Endothelial cell of umbilical vein (primary cell): ENCODE measurements around the gene ZNF593. TPM values are rescaled to one million over a fixed set of nuclear protein-coding genes. Genes with fewer than 3 reads are reported as not detected.

Source experiments
- BruUV-seq: library from RNA; stranded (reverse); fragments of 400-500 nt; replicated peaks from 2 replicates; lab custom pipeline; 2021; lab: Mats Ljungman, UMichigan
- CTCF ChIA-PET: fragments of 300-600, 350-600 bp; sonication (Branson Sonifier 250); formaldehyde crosslinking; loops from one replicate; lab custom pipeline; 2021; ENCODE audit warnings: antibody characterized with exemption, inconsistent platforms; lab: Charles Lee
- POLR2A ChIA-PET: fragments of 300-600, 350-600 bp; sonication (Branson Sonifier 250); formaldehyde crosslinking; loops from one replicate; lab custom pipeline; 2021; ENCODE audit warnings: antibody characterized with exemption, inconsistent platforms; lab: Charles Lee
- DNase-seq: peaks from one replicate; pipeline ENCODE4 v3.0.0-alpha.2; 2011; ENCODE audit warnings: low read depth, low spot score
- FAIRE-seq: peaks from 2 replicates; lab custom pipeline; 2011; peaks lifted over from hg19 to GRCh38; lab: Jason Lieb, UNC
- H2AFZ ChIP-seq: 2 replicates; pipeline ENCODE4 v1.6.0; 2012; ENCODE audit warnings: low read depth, low read length, control low read depth, inconsistent platforms
- H3K27ac ChIP-seq: 2 replicates; pipeline ENCODE4 v1.5.1; 2011; ENCODE audit warnings: low read depth, mild to moderate bottlenecking, control low read depth, low read length, moderate library complexity; ENCODE audit not compliant: insufficient read depth
- H3K27me3 ChIP-seq, 2 experiments: 2 replicates each; pipeline versions ENCODE4 v1.6.0 to v1.6.1; 2011; ENCODE audit warnings: low read length in 2 of 2, mixed read lengths in 1 of 2; ENCODE audit not compliant: control insufficient read depth in 2 of 2, insufficient read depth in 2 of 2
- H3K36me3 ChIP-seq, 2 experiments: 2 replicates in 1 of 2; 3 replicates in 1 of 2; pipeline ENCODE4 v1.5.1; 2011; ENCODE audit warnings: low read length in 2 of 2, mild to moderate bottlenecking in 1 of 2, moderate library complexity in 1 of 2; ENCODE audit not compliant: control insufficient read depth in 2 of 2, insufficient read depth in 2 of 2; ENCODE audit errors: extremely low read depth in 1 of 2
- H3K4me1 ChIP-seq: 3 replicates; pipeline ENCODE4 v1.5.1; 2011; ENCODE audit warnings: mild to moderate bottlenecking, low read length; ENCODE audit not compliant: control insufficient read depth, insufficient read depth; ENCODE audit errors: extremely low read depth
- H3K4me2 ChIP-seq: 2 replicates; pipeline ENCODE4 v1.6.1; 2011; ENCODE audit warnings: low read length, control low read depth, mixed read lengths; ENCODE audit not compliant: insufficient read depth
- H3K4me3 ChIP-seq, 3 experiments: fragments of 200-600 bp in 1 of 3; sonication (generic), shearing (Covaris generic) in 1 of 3; replicated peaks in 1 of 3; 2 replicates each; pipeline ENCODE4 v1.5.1; 2011 to 2016; ENCODE audit warnings: control low read depth in 3 of 3, low read length in 3 of 3, mild to moderate bottlenecking in 2 of 3, inconsistent platforms in 1 of 3, low read depth in 1 of 3, moderate library complexity in 1 of 3; ENCODE audit not compliant: insufficient read depth in 1 of 3
- H3K79me2 ChIP-seq: 2 replicates; pipeline ENCODE4 v1.6.0; 2012; ENCODE audit warnings: low read length, inconsistent platforms; ENCODE audit not compliant: control insufficient read depth, insufficient read depth
- H3K9ac ChIP-seq: replicated peaks from 2 replicates; pipeline ENCODE3; 2011; ENCODE audit warnings: low read length, control low read depth; ENCODE audit not compliant: insufficient read depth; ENCODE audit errors: extremely low read depth
- H3K9me1 ChIP-seq: replicated peaks from 3 replicates; pipeline ENCODE4 v1.6.0; 2011; ENCODE audit warnings: mild to moderate bottlenecking, low read length; ENCODE audit not compliant: control insufficient read depth, insufficient read depth; ENCODE audit errors: extremely low read depth
- H3K9me3 ChIP-seq: replicated peaks from 2 replicates; pipeline ENCODE4 v1.5.1; 2012; ENCODE audit warnings: low read length, inconsistent platforms; ENCODE audit not compliant: control insufficient read depth, insufficient read depth
- H4K20me1 ChIP-seq: replicated peaks from 2 replicates; pipeline ENCODE3; 2011; ENCODE audit warnings: mild to moderate bottlenecking, low read length; ENCODE audit not compliant: control insufficient read depth, insufficient read depth; ENCODE audit errors: extremely low read depth
- EZH2 ChIP-seq: IDR thresholded peaks from 2 replicates; pipeline ENCODE4 v1.6.1; 2012; ENCODE audit warnings: borderline replicate concordance, low read depth, mild to moderate bottlenecking, moderate library complexity, low read length, inconsistent platforms; ENCODE audit not compliant: severe bottlenecking
- FOS ChIP-seq: IDR thresholded peaks from 2 replicates; pipeline ENCODE4 v1.6.1; 2011; ENCODE audit warnings: mild to moderate bottlenecking, low read length, moderate library complexity, borderline replicate concordance; ENCODE audit not compliant: insufficient read depth
- GATA2 ChIP-seq: IDR thresholded peaks from 2 replicates; pipeline ENCODE4 v1.7.0; 2011; ENCODE audit warnings: low read depth, mild to moderate bottlenecking, moderate library complexity, mixed read lengths, low read length; ENCODE audit not compliant: insufficient read length, insufficient read depth
- JUN ChIP-seq: IDR thresholded peaks from 2 replicates; pipeline ENCODE4 v1.6.1; 2011; ENCODE audit warnings: borderline replicate concordance, low read depth; ENCODE audit not compliant: insufficient read length, insufficient read depth
- MYC ChIP-seq: IDR thresholded peaks from one replicate; pipeline ENCODE4 v1.6.1; 2011; ENCODE audit warnings: mild to moderate bottlenecking, low read depth, low read length
- POLR2A ChIP-seq: IDR thresholded peaks from 2 replicates; pipeline ENCODE4 v1.6.1; 2012; ENCODE audit warnings: low read depth, mild to moderate bottlenecking, control low read depth, low read length
- POLR2AphosphoS5 ChIP-seq: IDR thresholded peaks from 2 replicates; pipeline ENCODE4 v1.6.1; 2012; ENCODE audit warnings: low read depth, mild to moderate bottlenecking, control low read depth, low read length, moderate library complexity; ENCODE audit not compliant: insufficient read depth
- dilution Hi-C: fragments of 300-500 bp; cut with MboI; formaldehyde crosslinking; loops from one replicate; pipeline ENCODE4 v1.15.0; 2019; ENCODE audit warnings: low sequenced_read_pairs; ENCODE audit not compliant: extremely low pct_ligation_motif_present
- intact Hi-C: fragments of 100-400 bp; cut with micrococcal nuclease; formaldehyde crosslinking; loops from one replicate; pipeline ENCODE4 v1.10.0; 2022
- polyA plus RNA-seq, 4 experiments: library from polyadenylated mRNA; depleted of rRNA in 3 of 4; stranded (reverse) in 3 of 4; unstranded in 1 of 4; fragments of >200 nt; gene quantifications; 2 replicates each; pipeline versions ENCODE4 v1.2.1 to v1.2.3, GENCODE V29; 2011 to 2012; ENCODE audit warnings: missing spikeins in 1 of 4
- total RNA-seq: library from RNA; stranded (reverse); gene quantifications from 2 replicates; pipeline ENCODE4 v1.2.3, GENCODE V29; 2021
- TF ChIP-seq, protein P1 (sequence below), 2 donors: IDR thresholded peaks; 1 replicate in 1 of 2; 2 replicates in 1 of 2; pipeline ENCODE4 v1.5.1; 2011; ENCODE audit warnings: low read length in 2 of 2, mild to moderate bottlenecking in 2 of 2, moderate library complexity in 2 of 2, control low read depth in 1 of 2, inconsistent platforms in 1 of 2, low read depth in 1 of 2; ENCODE audit not compliant: insufficient read depth in 1 of 2; ENCODE audit errors: extremely low read depth in 1 of 2
- TF ChIP-seq, protein P2 (sequence below): IDR thresholded peaks from 2 replicates; pipeline ENCODE4 v1.6.1; 2011; ENCODE audit not compliant: insufficient read depth, insufficient read length

The ZNF593 gene
- total and polyA plus RNA-seq, 2 donors (not counting 3 experiments of a cell fraction or from before 2014, with no cell fraction given), result 30.5 to 71.0 TPM

DNA sequence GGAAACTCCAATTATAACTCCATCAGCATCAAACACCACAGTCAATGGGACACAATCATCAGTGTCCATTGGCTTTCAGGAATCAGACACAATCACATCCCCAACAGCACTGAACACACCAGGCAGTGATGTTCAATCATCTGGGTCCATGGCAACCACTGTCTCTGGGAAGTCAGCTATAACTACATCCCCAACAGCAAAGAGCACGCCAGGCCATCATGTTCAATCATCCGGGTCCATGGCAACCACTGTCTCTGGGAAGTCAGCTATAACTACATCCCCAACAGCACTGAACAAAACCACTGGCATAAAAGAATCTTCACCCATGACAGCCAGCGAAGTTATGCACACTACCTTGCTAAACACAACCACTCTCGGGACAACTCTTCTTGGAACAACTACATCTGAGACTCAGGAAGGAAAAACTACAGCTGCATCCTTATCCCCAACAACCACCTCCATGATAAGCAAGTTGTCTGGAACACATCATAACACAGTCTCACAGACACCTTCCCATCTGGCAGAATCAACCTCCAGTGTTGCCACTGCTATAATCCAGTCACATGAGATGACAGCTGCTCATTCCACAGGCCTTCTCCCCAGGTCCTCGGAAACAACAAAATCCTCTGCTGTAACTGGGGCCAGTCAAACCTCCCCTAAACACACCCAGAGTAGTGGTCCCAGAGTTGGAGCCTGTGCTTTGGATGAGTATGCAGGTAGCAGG is 40.6 kb downstream of the ZNF593 start:
- Histone ChIP-seq H3K4me3 (no peak overlapping the region), H3K79me2 (no peaks in the 10 kb centered on the region), H3K9ac (no peak overlapping the region), H3K27me3 (peaks cover 6 to 8% of the 10 kb centered on the region in 2 experiments), H3K9me3 (no peaks in the 10 kb centered on the region), H3K27ac (no peak overlapping the region), H2AFZ (no peak overlapping the region), H3K36me3 (no peaks in the 10 kb centered on the region), H3K4me2 (no peak overlapping the region), H3K9me1 (no peaks in the 10 kb centered on the region), H4K20me1 (no peaks in the 10 kb centered on the region), H3K4me1 (no peaks in the 10 kb centered on the region)
- intact Hi-C loops (no loop called here), dilution Hi-C loops (no loop called here)
- no peak for DNase-seq
- POLR2A ChIA-PET, result no interaction called here
- no peak for FAIRE-seq
- BruUV-seq, result no TSS peak
- CTCF ChIA-PET, result interaction anchor here (0.6 to 1.4 kb wide), 3 partner anchors 25 to 207 kb away, joined by 3 to 6 read pairs (median 3); no protein-coding TSS in a partner anchor
- TF ChIP-seq GATA2 (no peak), MYC (no peak), EZH2 (no peak), JUN (no peak), FOS (no peak), POLR2A (no peak), POLR2AphosphoS5 (no peak)
- TF ChIP-seq, protein P1, sequence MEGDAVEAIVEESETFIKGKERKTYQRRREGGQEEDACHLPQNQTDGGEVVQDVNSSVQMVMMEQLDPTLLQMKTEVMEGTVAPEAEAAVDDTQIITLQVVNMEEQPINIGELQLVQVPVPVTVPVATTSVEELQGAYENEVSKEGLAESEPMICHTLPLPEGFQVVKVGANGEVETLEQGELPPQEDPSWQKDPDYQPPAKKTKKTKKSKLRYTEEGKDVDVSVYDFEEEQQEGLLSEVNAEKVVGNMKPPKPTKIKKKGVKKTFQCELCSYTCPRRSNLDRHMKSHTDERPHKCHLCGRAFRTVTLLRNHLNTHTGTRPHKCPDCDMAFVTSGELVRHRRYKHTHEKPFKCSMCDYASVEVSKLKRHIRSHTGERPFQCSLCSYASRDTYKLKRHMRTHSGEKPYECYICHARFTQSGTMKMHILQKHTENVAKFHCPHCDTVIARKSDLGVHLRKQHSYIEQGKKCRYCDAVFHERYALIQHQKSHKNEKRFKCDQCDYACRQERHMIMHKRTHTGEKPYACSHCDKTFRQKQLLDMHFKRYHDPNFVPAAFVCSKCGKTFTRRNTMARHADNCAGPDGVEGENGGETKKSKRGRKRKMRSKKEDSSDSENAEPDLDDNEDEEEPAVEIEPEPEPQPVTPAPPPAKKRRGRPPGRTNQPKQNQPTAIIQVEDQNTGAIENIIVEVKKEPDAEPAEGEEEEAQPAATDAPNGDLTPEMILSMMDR (IDR thresholded peaks at IDR 0.05; ENCODE audit: extremely low read depth in 1 of 2, insufficient read depth in 1 of 2, low read depth in 1 of 2, low read length in 2 of 2), result no peak
- TF ChIP-seq, protein P2, sequence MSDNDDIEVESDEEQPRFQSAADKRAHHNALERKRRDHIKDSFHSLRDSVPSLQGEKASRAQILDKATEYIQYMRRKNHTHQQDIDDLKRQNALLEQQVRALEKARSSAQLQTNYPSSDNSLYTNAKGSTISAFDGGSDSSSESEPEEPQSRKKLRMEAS, result no peak
